DOHH2 (cell line): ENCODE results near the gene MOV10L1.

Experiments
- H3F3A ChIP-seq: fragments of 200-600 bp; sonication (generic), shearing (Covaris generic); 2 replicates; pipeline ENCODE4 v1.6.0; 2016; ENCODE audit warnings: antibody characterized with exemption, mild to moderate bottlenecking; ENCODE audit not compliant: control insufficient read depth, insufficient read depth
- H3K27ac ChIP-seq: fragments of 200-600 bp; sonication (generic); 2 replicates; pipeline ENCODE4 v1.5.1; 2014; ENCODE audit warnings: low read depth, mild to moderate bottlenecking, low read length, moderate library complexity
- H3K27me3 ChIP-seq: fragments of 200-600 bp; sonication (generic); 2 replicates; pipeline ENCODE4 v1.6.1; 2014; ENCODE audit warnings: mild to moderate bottlenecking, low read length, mixed read lengths; ENCODE audit not compliant: control insufficient read depth
- H3K36me3 ChIP-seq: fragments of 200-600 bp; sonication (generic); 2 replicates; pipeline ENCODE4 v1.6.1; 2014; ENCODE audit warnings: mild to moderate bottlenecking, low read length, moderate library complexity, mixed read lengths; ENCODE audit not compliant: control insufficient read depth
- H3K4me1 ChIP-seq: fragments of 200-600 bp; sonication (generic); 2 replicates; pipeline ENCODE4 v1.6.1; 2014; ENCODE audit warnings: mild to moderate bottlenecking, low read length, mixed read lengths; ENCODE audit not compliant: control insufficient read depth
- H3K4me2 ChIP-seq: fragments of 200-600 bp; sonication (generic); 2 replicates; pipeline ENCODE4 v1.6.0; 2014; ENCODE audit warnings: mild to moderate bottlenecking, low read length, moderate library complexity
- H3K4me3 ChIP-seq: fragments of 200-600 bp; sonication (generic); 2 replicates; pipeline ENCODE4 v1.5.1; 2014; ENCODE audit warnings: mild to moderate bottlenecking, low read length, mixed read lengths
- H3K79me2 ChIP-seq: fragments of 200-600 bp; sonication (generic); 2 replicates; pipeline ENCODE4 v1.6.1; 2014; ENCODE audit warnings: mild to moderate bottlenecking, low read length, mixed read lengths; ENCODE audit not compliant: control insufficient read depth
- H3K9me2 ChIP-seq: fragments of 200-600 bp; sonication (generic); replicated peaks from 2 replicates; pipeline ENCODE4 v1.6.1; 2014; ENCODE audit warnings: mild to moderate bottlenecking, low read length, mixed read lengths; ENCODE audit not compliant: control insufficient read depth
- H3K9me3 ChIP-seq: fragments of 200-600 bp; sonication (generic); 2 replicates; pipeline ENCODE4 v1.6.1; 2014; ENCODE audit warnings: antibody characterized with exemption, low read length, mixed read lengths; ENCODE audit not compliant: control insufficient read depth, insufficient read depth
- H4K20me1 ChIP-seq: fragments of 200-600 bp; sonication (generic); 2 replicates; pipeline ENCODE4 v1.6.0; 2014; ENCODE audit warnings: low read depth, mild to moderate bottlenecking, antibody characterized with exemption, low read length, moderate library complexity; ENCODE audit not compliant: control insufficient read depth, insufficient read depth
- CTCF ChIP-seq: fragments of 200-600 bp; sonication (generic); IDR thresholded peaks from one replicate; pipeline ENCODE4 v1.5.1; 2014; ENCODE audit warnings: antibody characterized with exemption, mild to moderate bottlenecking, low read depth, low read length; ENCODE audit not compliant: poor library complexity, severe bottlenecking
- EZH2phosphoT487 ChIP-seq: fragments of 200-600 bp; sonication (generic); IDR thresholded peaks from 2 replicates; pipeline ENCODE4 v1.6.1; 2017; ENCODE audit warnings: borderline replicate concordance, mild to moderate bottlenecking, antibody characterized with exemption, low read length, moderate library complexity, mixed read lengths

Gene MOV10L1

GRCh38 chr22:50207383-50208140 is 117.8 kb downstream of the MOV10L1 start:
- Histone ChIP-seq H3K9me2 (no peaks in the 10 kb centered on the region), H3K4me1 (peaks cover 48% of the 10 kb centered on the region), H3K4me3 (no peak overlapping the region), H3K27ac (peak overlapping the region; percentile 29), H3F3A (peaks cover 8% of the 10 kb centered on the region), H3K4me2 (no peak overlapping the region), H4K20me1 (peaks cover 20% of the 10 kb centered on the region; the same call in 1 of the 2 replicates), H3K79me2 (peaks cover 87% of the 10 kb centered on the region), H3K9me3 (no peaks in the 10 kb centered on the region), H3K36me3 (peaks cover 93% of the 10 kb centered on the region), H3K27me3 (no peaks in the 10 kb centered on the region)
- no peak for TF ChIP-seq EZH2phosphoT487
- no peak for TF ChIP-seq CTCF

- Histone ChIP-seq H3K4me1 (peaks cover 39% of the 10 kb centered on the region), H3K27ac (no peak overlapping the region), H3K79me2 (peaks cover 87% of the 10 kb centered on the region), H3K4me3 (no peak overlapping the region), H3K9me2 (no peaks in the 10 kb centered on the region), H3K4me2 (no peak overlapping the region), H3K9me3 (no peaks in the 10 kb centered on the region), H3K36me3 (peaks cover 93% of the 10 kb centered on the region), H3F3A (peaks cover 8% of the 10 kb centered on the region), H3K27me3 (no peaks in the 10 kb centered on the region), H4K20me1 (peaks cover 20% of the 10 kb centered on the region; the same call in 1 of the 2 replicates)
- TF ChIP-seq CTCF = no peak
- TF ChIP-seq EZH2phosphoT487 = no peak
Measured at GRCh38 chr22:50208430-50208938, 118.7 kb downstream of the MOV10L1 start.

GRCh38 chr22:50208939-50209892 is 119.4 kb downstream of the MOV10L1 start:
- TF ChIP-seq CTCF = no peak
- TF ChIP-seq EZH2phosphoT487 = no peak
- Histone ChIP-seq H3K4me2 (no peak overlapping the region), H3K4me1 (peaks cover 33% of the 10 kb centered on the region)

More at GRCh38 chr22:50208939-50209892, 119.4 kb downstream of the MOV10L1 start:
- H3K4me3 ChIP-seq = no peak overlapping the region
- H3F3A ChIP-seq = peaks cover 8% of the 10 kb centered on the region
- H3K9me3 ChIP-seq = no peaks in the 10 kb centered on the region
- H3K36me3 ChIP-seq = peaks cover 92% of the 10 kb centered on the region
- H3K27me3 ChIP-seq = no peaks in the 10 kb centered on the region
- H4K20me1 ChIP-seq = peaks cover 20% of the 10 kb centered on the region; the same call in 1 of the 2 replicates
- no peak overlapping the region for H3K27ac ChIP-seq
- no peaks in the 10 kb centered on the region for H3K9me2 ChIP-seq
- peaks cover 87% of the 10 kb centered on the region for H3K79me2 ChIP-seq
